HCT116 (cell line): ENCODE data around the gene REPS1. TPM values are rescaled to one million over a fixed set of nuclear protein-coding genes. Genes with fewer than 3 reads are reported as not detected.

ENCODE experiments used
- ATAC-seq: fragments of 200-7000 bp; cut with Tn5 transposase; 2 replicates; pipeline ENCODE4 v1.9.1; 2020; ENCODE audit warnings: mild to moderate bottlenecking, moderate library complexity
- BruUV-seq: library from RNA; stranded (reverse); fragments of 400-500 nt; replicated peaks from 2 replicates; lab custom pipeline; 2021; lab: Mats Ljungman, UMichigan
- CTCF ChIA-PET: fragments of 300-600 bp; sonication (Branson Sonifier 250); formaldehyde crosslinking; loops from one replicate; lab custom pipeline; 2021; ENCODE audit warnings: antibody characterized with exemption; lab: Charles Lee
- POLR2A ChIA-PET: fragments of 300-600, 350-600 bp; sonication (Branson Sonifier 250); formaldehyde crosslinking; loops from one replicate; lab custom pipeline; 2021; ENCODE audit warnings: antibody characterized with exemption; lab: Charles Lee
- RAD21 ChIA-PET, 2 experiments: fragments of 300-600 bp; sonication (Branson Sonifier 250); formaldehyde crosslinking; loops; one replicate each; lab custom pipeline; 2023; ENCODE audit warnings: low total read pairs in 2 of 2; ENCODE audit not compliant: uncharacterized antibody in 2 of 2, unreplicated experiment in 2 of 2, low non-redundant PET in 1 of 2; lab: Charles Lee
- DNase-seq: peaks from one replicate; pipeline ENCODE4 v3.0.0-alpha.2; 2010; ENCODE audit warnings: low read depth, low spot score
- H2AFZ ChIP-seq: fragments of 200-600 bp; shearing (Covaris generic), sonication (generic); 2 replicates; pipeline ENCODE4 v1.6.1; 2017; ENCODE audit warnings: low read depth, mixed run types, mixed read lengths, antibody characterized with exemption, low read length; ENCODE audit not compliant: poor library complexity, severe bottlenecking
- H3K27ac ChIP-seq: 2 replicates; pipeline ENCODE4 v1.5.1; 2012; ENCODE audit warnings: low read depth, low read length
- H3K27me3 ChIP-seq: fragments of 200-600 bp; sonication (generic); 2 replicates; pipeline ENCODE4 v1.6.1; 2016; ENCODE audit warnings: mixed run types, low read length, mixed read lengths; ENCODE audit not compliant: insufficient read depth
- H3K36me3 ChIP-seq, 2 experiments: fragments of 200-500 bp in 1 of 2; fragments of 200-600 bp in 1 of 2; sonication (Bioruptor generic) in 1 of 2; sonication (generic) in 1 of 2; 2 replicates each; pipeline versions ENCODE4 v1.5.1 to v1.6.1; 2014 to 2016; ENCODE audit warnings: low read length in 2 of 2, inconsistent platforms in 1 of 2, mixed read lengths in 1 of 2, mixed run types in 1 of 2; ENCODE audit not compliant: insufficient read depth in 2 of 2, control insufficient read depth in 1 of 2
- H3K4me1 ChIP-seq, 2 experiments: fragments of 200-600 bp in 1 of 2; sonication (generic) in 1 of 2; 2 replicates each; pipeline versions ENCODE4 v1.5.1 to v1.6.1; 2012 to 2017; ENCODE audit warnings: low read length in 2 of 2, inconsistent platforms in 1 of 2, mild to moderate bottlenecking in 1 of 2, mixed read lengths in 1 of 2, mixed run types in 1 of 2, moderate library complexity in 1 of 2; ENCODE audit not compliant: insufficient read depth in 2 of 2, control insufficient read depth in 1 of 2
- H3K4me2 ChIP-seq: fragments of 200-600 bp; sonication (generic); 2 replicates; pipeline ENCODE4 v1.6.1; 2017; ENCODE audit warnings: mixed run types, low read length, mixed read lengths
- H3K4me3 ChIP-seq, 2 experiments: fragments of 200-600 bp in 1 of 2; sonication (generic) in 1 of 2; replicated peaks in 1 of 2; 2 replicates each; pipeline ENCODE4 v1.5.1; 2011 to 2016; ENCODE audit warnings: low read length in 2 of 2, control low read depth in 1 of 2, low read depth in 1 of 2, mild to moderate bottlenecking in 1 of 2, mixed read lengths in 1 of 2, mixed run types in 1 of 2
- H3K79me2 ChIP-seq: fragments of 200-600 bp; sonication (generic); 2 replicates; pipeline ENCODE4 v1.6.1; 2017; ENCODE audit warnings: mild to moderate bottlenecking, mixed run types, low read length, moderate library complexity, mixed read lengths; ENCODE audit not compliant: insufficient read depth
- H3K9ac ChIP-seq: fragments of 200-600 bp; sonication (generic); 2 replicates; pipeline ENCODE4 v1.6.1; 2016; ENCODE audit warnings: low read length, mixed read lengths
- H3K9me2 ChIP-seq: fragments of 200-600 bp; sonication (generic), shearing (Covaris generic); 2 replicates; pipeline ENCODE4 v1.6.1; 2017; ENCODE audit warnings: mixed run types, mild to moderate bottlenecking, moderate library complexity; ENCODE audit not compliant: insufficient read depth
- H3K9me3 ChIP-seq, 2 experiments: fragments of 200-500 bp in 1 of 2; fragments of 200-600 bp in 1 of 2; sonication (Bioruptor generic) in 1 of 2; sonication (generic) in 1 of 2; 2 replicates each; pipeline ENCODE4 v1.6.1; 2014 to 2017; ENCODE audit warnings: low read length in 2 of 2, mixed read lengths in 2 of 2, inconsistent platforms in 1 of 2, low read depth in 1 of 2, mild to moderate bottlenecking in 1 of 2, mixed run types in 1 of 2, moderate library complexity in 1 of 2; ENCODE audit not compliant: control insufficient read depth in 1 of 2, insufficient read depth in 1 of 2
- H4K20me1 ChIP-seq: fragments of 200-600 bp; sonication (generic), shearing (Covaris generic); 2 replicates; pipeline ENCODE4 v1.6.1; 2017; ENCODE audit warnings: mixed run types, mild to moderate bottlenecking, moderate library complexity; ENCODE audit not compliant: insufficient read depth
- CBX3 ChIP-seq: IDR thresholded peaks from 2 replicates; pipeline ENCODE4 v1.6.1; 2012; ENCODE audit warnings: low read depth
- EGR1 ChIP-seq: IDR thresholded peaks from 2 replicates; pipeline ENCODE4 v1.6.1; 2012; ENCODE audit warnings: low read depth
- ELF1 ChIP-seq: IDR thresholded peaks from 2 replicates; pipeline ENCODE4 v1.6.1; 2012; ENCODE audit warnings: low read depth, borderline replicate concordance
- EZH2 ChIP-seq: fragments of 200-600 bp; sonication (generic); IDR thresholded peaks from 2 replicates; pipeline ENCODE4 v1.6.1; 2017; ENCODE audit warnings: antibody characterized with exemption, mixed run types
- FOSL1 ChIP-seq: IDR thresholded peaks from 2 replicates; pipeline ENCODE4 v1.6.1; 2012; ENCODE audit warnings: low read depth
- JUND ChIP-seq: IDR thresholded peaks from 2 replicates; pipeline ENCODE4 v1.6.1; 2012
- POLR2A ChIP-seq: IDR thresholded peaks from 2 replicates; pipeline ENCODE4 v1.7.0; 2011; ENCODE audit warnings: borderline replicate concordance; ENCODE audit not compliant: insufficient read depth, insufficient read length; ENCODE audit errors: extremely low read depth
- POLR2AphosphoS5 ChIP-seq: IDR thresholded peaks from 2 replicates; pipeline ENCODE4 v1.6.1; 2011; ENCODE audit warnings: mild to moderate bottlenecking, low read depth, low read length, moderate library complexity
- RAD21 ChIP-seq: IDR thresholded peaks from 2 replicates; pipeline ENCODE4 v1.6.1; 2012; ENCODE audit warnings: low read depth, mild to moderate bottlenecking
- SIN3A ChIP-seq: IDR thresholded peaks from 2 replicates; pipeline ENCODE4 v1.6.1; 2012; ENCODE audit warnings: low read depth
- SP1 ChIP-seq: IDR thresholded peaks from 2 replicates; pipeline ENCODE4 v1.6.1; 2012; ENCODE audit warnings: low read depth
- SRF ChIP-seq: IDR thresholded peaks from 2 replicates; pipeline ENCODE4 v1.6.1; 2012; ENCODE audit warnings: low read depth
- YY1 ChIP-seq: IDR thresholded peaks from 2 replicates; pipeline ENCODE4 v1.6.1; 2011; ENCODE audit warnings: low read length, low read depth, moderate library complexity, mild to moderate bottlenecking; ENCODE audit not compliant: insufficient replicate concordance; ENCODE audit errors: extremely low read depth
- ZFX ChIP-seq: fragments of 450-650 bp; IDR thresholded peaks from 2 replicates; pipeline ENCODE4 v1.6.1; 2017
- ZNF274 ChIP-seq: fragments of 200-500 bp; sonication (Bioruptor generic); IDR thresholded peaks from 2 replicates; pipeline ENCODE4 v1.6.1; 2014; ENCODE audit warnings: mild to moderate bottlenecking, low read depth, low read length, inconsistent platforms
- intact Hi-C: fragments of 100-400 bp; cut with micrococcal nuclease; formaldehyde crosslinking; loops from 2 replicates; pipeline ENCODE4 v1.10.0; 2022
- total RNA-seq: library from RNA; stranded (reverse); gene quantifications from one replicate; pipeline ENCODE4 v1.2.1, GENCODE V29; 2021; ENCODE audit not compliant: unreplicated experiment
- TF ChIP-seq, protein P1 (sequence below): IDR thresholded peaks from 2 replicates; pipeline ENCODE4 v1.6.1; 2012
- TF ChIP-seq, protein P2 (sequence below): IDR thresholded peaks from 2 replicates; pipeline ENCODE4 v1.6.1; 2012

The REPS1 gene
- total RNA-seq, 1 experiment from 2014 or later, result 52.7 TPM

DNA sequence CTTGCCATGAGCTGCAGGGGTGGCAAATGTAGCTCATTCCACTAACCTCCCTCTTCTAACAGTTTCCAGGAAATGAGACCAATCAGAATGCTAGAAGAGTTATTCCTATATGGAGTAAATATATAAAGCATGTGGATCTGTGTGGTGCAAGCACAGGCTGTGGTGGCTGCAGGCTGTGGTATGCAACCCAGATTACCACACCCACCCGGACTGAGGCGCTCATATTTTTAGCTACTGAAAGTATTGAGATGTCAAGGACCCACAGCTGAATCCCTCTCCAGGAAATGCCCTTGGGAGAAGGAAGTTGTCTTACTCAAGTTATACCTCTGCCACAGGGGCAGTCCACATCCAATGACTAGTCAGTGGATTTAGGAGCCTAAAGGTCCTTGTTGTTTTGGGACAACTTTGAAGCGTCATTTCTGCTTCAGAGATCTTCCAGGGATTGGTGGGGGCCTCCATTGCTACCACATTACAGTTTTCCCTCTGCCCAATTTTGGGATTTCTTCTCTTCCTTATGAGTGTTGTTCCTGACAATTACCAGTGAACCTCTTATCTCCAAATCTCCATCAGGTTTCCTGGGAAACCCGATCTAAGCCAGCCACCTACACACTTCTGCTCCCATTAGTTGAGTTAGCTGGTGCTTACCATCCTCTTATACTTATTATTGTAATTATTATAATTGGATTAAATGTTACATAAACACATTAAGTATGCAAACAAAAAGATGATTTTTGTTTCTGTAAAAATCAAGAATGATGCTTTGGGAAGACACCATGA, 12.1 kb upstream of the REPS1 start:
- Histone ChIP-seq H3K9ac (no peak overlapping the region), H3K9me2 (no peaks in the 10 kb centered on the region), H3K9me3 (no peaks in the 10 kb centered on the region), H4K20me1 (no peaks in the 10 kb centered on the region), H3K4me2 (no peak overlapping the region), H3K4me1 (no peaks in the 10 kb centered on the region), H3K4me3 (no peak overlapping the region), H3K27ac (no peak overlapping the region), H2AFZ (no peak overlapping the region), H3K79me2 (no peaks in the 10 kb centered on the region), H3K36me3 (no peaks in the 10 kb centered on the region), H3K27me3 (no peaks in the 10 kb centered on the region)
- RAD21 ChIA-PET, result no interaction called here
- intact Hi-C loops, result no loop called here
- no peak for DNase-seq
- ATAC-seq, result no peak
- no peak for TF ChIP-seq ZNF274
- TF ChIP-seq POLR2AphosphoS5, result no peak
- TF ChIP-seq SRF, result no peak
- no peak for TF ChIP-seq SIN3A
- no peak for TF ChIP-seq ZFX
- TF ChIP-seq, protein P1, sequence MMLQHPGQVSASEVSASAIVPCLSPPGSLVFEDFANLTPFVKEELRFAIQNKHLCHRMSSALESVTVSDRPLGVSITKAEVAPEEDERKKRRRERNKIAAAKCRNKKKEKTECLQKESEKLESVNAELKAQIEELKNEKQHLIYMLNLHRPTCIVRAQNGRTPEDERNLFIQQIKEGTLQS, result no peak
- TF ChIP-seq CBX3, result no peak
- TF ChIP-seq, protein P2, sequence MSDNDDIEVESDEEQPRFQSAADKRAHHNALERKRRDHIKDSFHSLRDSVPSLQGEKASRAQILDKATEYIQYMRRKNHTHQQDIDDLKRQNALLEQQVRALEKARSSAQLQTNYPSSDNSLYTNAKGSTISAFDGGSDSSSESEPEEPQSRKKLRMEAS, result no peak
- no peak for TF ChIP-seq SP1
- no peak for TF ChIP-seq JUND
- no peak for TF ChIP-seq EGR1
- TF ChIP-seq EZH2, result no peak
- no peak for TF ChIP-seq POLR2A
- CTCF ChIA-PET, result no interaction called here
- no TSS peak for BruUV-seq
- POLR2A ChIA-PET, result no interaction called here

DNA sequence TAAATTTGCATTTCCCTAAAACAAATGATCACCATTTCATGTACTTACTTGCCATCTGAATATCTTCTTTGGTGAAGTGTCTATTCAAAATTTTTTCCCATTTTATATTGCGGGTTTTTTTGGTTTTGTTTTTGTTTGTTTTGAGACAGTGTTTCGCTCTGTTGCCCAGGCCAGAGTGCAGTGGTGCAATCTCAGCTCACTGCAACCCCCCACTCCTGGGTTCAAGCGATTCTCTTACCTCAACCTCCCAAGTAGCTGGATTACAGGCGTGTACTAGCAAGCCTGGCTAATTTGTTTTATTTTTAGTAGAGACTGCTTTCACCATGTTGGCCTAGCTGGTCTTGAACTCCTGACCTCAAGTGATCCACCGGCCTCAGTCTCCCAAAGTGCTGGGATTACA, 9.1 kb upstream of the REPS1 start:
- Histone ChIP-seq H3K4me3 (no peak overlapping the region), H3K27me3 (no peaks in the 10 kb centered on the region), H3K9ac (no peak overlapping the region), H2AFZ (peak overlapping the region; percentile 16), H3K27ac (no peak overlapping the region), H3K9me2 (no peaks in the 10 kb centered on the region), H3K36me3 (no peaks in the 10 kb centered on the region)
- RAD21 ChIA-PET, result no interaction called here
- intact Hi-C loops, result no loop called here
- POLR2A ChIA-PET, result no interaction called here
- CTCF ChIA-PET, result no interaction called here
- TF ChIP-seq RAD21, result no peak
- TF ChIP-seq YY1, result no peak
- TF ChIP-seq POLR2A, result no peak
- TF ChIP-seq FOSL1, result no peak
- no peak for TF ChIP-seq EGR1
- TF ChIP-seq SRF, result no peak
- TF ChIP-seq SIN3A, result no peak
- TF ChIP-seq, protein P1, result no peak
- TF ChIP-seq CBX3, result no peak
- no peak for TF ChIP-seq POLR2AphosphoS5
- no peak for TF ChIP-seq ELF1
- TF ChIP-seq, all 23 proteins: peak for 0
- H3K9me3 ChIP-seq, result no peaks in the 10 kb centered on the region
- H3K4me2 ChIP-seq, result no peak overlapping the region
- DNase-seq, result no peak
- H4K20me1 ChIP-seq, result no peaks in the 10 kb centered on the region
- ATAC-seq, result no peak
- no peaks in the 10 kb centered on the region for H3K79me2 ChIP-seq
- no TSS peak for BruUV-seq
- H3K4me1 ChIP-seq, result no peaks in the 10 kb centered on the region
